ENCODE results near the gene ATXN2L. TPM values are rescaled to one million over a fixed set of nuclear protein-coding genes. Genes with fewer than 3 reads are reported as not detected.

ATXN2L gene
- total and polyA plus RNA-seq, 2 donors from 2014 or later, result 43.2 to 102 TPM

- no peak overlapping the region for H3K9ac ChIP-seq (ENCODE audit: low read length in 3 of 3)
- H3K4me1 ChIP-seq (ENCODE audit: control insufficient read depth in 2 of 3, insufficient read depth in 2 of 3, low read depth in 1 of 3, low read length in 3 of 3), result no peaks in the 10 kb centered on the region
- no peaks in the 10 kb centered on the region for H3K27me3 ChIP-seq (ENCODE audit: control insufficient read depth, insufficient read depth, low read length)
- H3K4me3 ChIP-seq (ENCODE audit: low read length in 3 of 3), result no peak overlapping the region
- H3K9me3 ChIP-seq (ENCODE audit: control insufficient read depth in 2 of 3, insufficient read depth in 1 of 3, low read length in 3 of 3), result no peaks in the 10 kb centered on the region
- peaks cover 3 to 50% (median 36%) of the 10 kb centered on the region in 3 donors for H3K36me3 ChIP-seq (ENCODE audit: control insufficient read depth in 2 of 3, insufficient read depth in 3 of 3, low read length in 3 of 3)
- TF ChIP-seq, protein P1, sequence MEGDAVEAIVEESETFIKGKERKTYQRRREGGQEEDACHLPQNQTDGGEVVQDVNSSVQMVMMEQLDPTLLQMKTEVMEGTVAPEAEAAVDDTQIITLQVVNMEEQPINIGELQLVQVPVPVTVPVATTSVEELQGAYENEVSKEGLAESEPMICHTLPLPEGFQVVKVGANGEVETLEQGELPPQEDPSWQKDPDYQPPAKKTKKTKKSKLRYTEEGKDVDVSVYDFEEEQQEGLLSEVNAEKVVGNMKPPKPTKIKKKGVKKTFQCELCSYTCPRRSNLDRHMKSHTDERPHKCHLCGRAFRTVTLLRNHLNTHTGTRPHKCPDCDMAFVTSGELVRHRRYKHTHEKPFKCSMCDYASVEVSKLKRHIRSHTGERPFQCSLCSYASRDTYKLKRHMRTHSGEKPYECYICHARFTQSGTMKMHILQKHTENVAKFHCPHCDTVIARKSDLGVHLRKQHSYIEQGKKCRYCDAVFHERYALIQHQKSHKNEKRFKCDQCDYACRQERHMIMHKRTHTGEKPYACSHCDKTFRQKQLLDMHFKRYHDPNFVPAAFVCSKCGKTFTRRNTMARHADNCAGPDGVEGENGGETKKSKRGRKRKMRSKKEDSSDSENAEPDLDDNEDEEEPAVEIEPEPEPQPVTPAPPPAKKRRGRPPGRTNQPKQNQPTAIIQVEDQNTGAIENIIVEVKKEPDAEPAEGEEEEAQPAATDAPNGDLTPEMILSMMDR (IDR thresholded peaks at IDR 0.05; ENCODE audit: borderline replicate concordance, extremely low read depth, insufficient read depth), result no peak
- intact Hi-C loops (cut with DNase I), result no loop called here
- no peak overlapping the region for H3K27ac ChIP-seq (ENCODE audit: low read depth in 2 of 2, low read length in 2 of 2)
- FAIRE-seq (no peak), DNase-seq (no peak)
Observed at GRCh38 chr16:28837672-28838557, 15.1 kb downstream of the ATXN2L start.

GRCh38 chr16:28838558-28838918, 15.7 kb downstream of the ATXN2L start:
- H3K4me1 ChIP-seq (ENCODE audit: control insufficient read depth in 2 of 3, insufficient read depth in 2 of 3, low read depth in 1 of 3, low read length in 3 of 3), result no peaks in the 10 kb centered on the region
- H3K27ac ChIP-seq (ENCODE audit: low read depth in 2 of 2, low read length in 2 of 2), result no peak overlapping the region
- peaks cover 3 to 44% (median 32%) of the 10 kb centered on the region in 3 donors for H3K36me3 ChIP-seq (ENCODE audit: control insufficient read depth in 2 of 3, insufficient read depth in 3 of 3, low read length in 3 of 3)
- H3K27me3 ChIP-seq (ENCODE audit: control insufficient read depth, insufficient read depth, low read length), result no peaks in the 10 kb centered on the region
- H3K9ac ChIP-seq (ENCODE audit: low read length in 3 of 3), result no peak overlapping the region
- TF ChIP-seq, protein P1 (IDR thresholded peaks at IDR 0.05; ENCODE audit: borderline replicate concordance, extremely low read depth, insufficient read depth), result no peak
- H3K9me3 ChIP-seq (ENCODE audit: control insufficient read depth in 2 of 3, insufficient read depth in 1 of 3, low read length in 3 of 3), result no peaks in the 10 kb centered on the region
- no peak overlapping the region for H3K4me3 ChIP-seq (ENCODE audit: low read length in 3 of 3)
- DNase-seq, result no peak
- FAIRE-seq, result no peak
- intact Hi-C loops (cut with DNase I), result no loop called here

DNA sequence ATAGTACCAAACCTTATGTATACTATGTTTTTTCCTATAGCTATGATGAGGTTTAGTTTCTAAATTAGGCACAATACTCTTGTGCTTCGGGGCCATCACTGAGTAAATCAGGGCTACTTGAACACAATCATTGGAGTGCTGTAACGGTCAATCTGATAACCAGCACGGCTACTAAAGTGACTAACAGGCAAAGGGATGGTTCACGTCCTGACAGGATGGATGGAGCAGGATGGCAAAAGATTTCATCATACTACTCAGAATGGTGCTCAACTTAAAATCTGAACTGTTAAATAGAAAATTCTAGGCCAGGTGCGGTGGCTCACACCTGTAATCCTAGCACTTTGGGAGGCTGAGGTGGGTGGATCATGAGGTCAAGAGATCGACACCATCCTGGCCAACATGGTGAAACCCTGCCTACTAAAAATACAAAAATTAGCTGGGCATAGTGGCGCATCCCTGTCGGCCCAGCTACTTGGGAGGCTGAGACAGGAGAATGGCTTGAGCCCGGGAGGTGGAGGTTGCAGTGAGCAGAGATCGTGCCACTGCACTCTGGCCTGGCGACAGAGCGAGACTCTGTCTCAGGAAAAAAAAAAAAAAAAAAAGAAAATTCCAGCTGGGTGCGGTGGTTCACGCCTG, 16.3 kb downstream of the ATXN2L start:
- TF ChIP-seq, protein P1 (IDR thresholded peaks at IDR 0.05; ENCODE audit: borderline replicate concordance, extremely low read depth, insufficient read depth), result no peak
- H3K27me3 ChIP-seq (ENCODE audit: control insufficient read depth, insufficient read depth, low read length), result no peaks in the 10 kb centered on the region
- intact Hi-C loops (cut with DNase I), result no loop called here
- H3K4me1 ChIP-seq (ENCODE audit: control insufficient read depth in 2 of 3, insufficient read depth in 2 of 3, low read depth in 1 of 3, low read length in 3 of 3), result no peaks in the 10 kb centered on the region
- no peak for FAIRE-seq
- no peak overlapping the region for H3K9ac ChIP-seq (ENCODE audit: low read length in 3 of 3)
- no peaks in the 10 kb centered on the region for H3K9me3 ChIP-seq (ENCODE audit: control insufficient read depth in 2 of 3, insufficient read depth in 1 of 3, low read length in 3 of 3)
- H3K27ac ChIP-seq (ENCODE audit: low read depth in 2 of 2, low read length in 2 of 2), result no peak overlapping the region
- no peak overlapping the region for H3K4me3 ChIP-seq (ENCODE audit: low read length in 3 of 3)
- no peak for DNase-seq
- peaks cover 3 to 43% (median 30%) of the 10 kb centered on the region in 3 donors for H3K36me3 ChIP-seq (ENCODE audit: control insufficient read depth in 2 of 3, insufficient read depth in 3 of 3, low read length in 3 of 3)

All from kidney (tissue), 14 donors.